CD4-positive, alpha-beta T cell treated with Interleukin-21 for 1 hour (primary cell): ENCODE results near the gene NPAS2.

Source experiments
- DNase-seq: peaks from one replicate; pipeline ENCODE4 v3.0.0-alpha.2; 2020

The NPAS2 gene

DNA sequence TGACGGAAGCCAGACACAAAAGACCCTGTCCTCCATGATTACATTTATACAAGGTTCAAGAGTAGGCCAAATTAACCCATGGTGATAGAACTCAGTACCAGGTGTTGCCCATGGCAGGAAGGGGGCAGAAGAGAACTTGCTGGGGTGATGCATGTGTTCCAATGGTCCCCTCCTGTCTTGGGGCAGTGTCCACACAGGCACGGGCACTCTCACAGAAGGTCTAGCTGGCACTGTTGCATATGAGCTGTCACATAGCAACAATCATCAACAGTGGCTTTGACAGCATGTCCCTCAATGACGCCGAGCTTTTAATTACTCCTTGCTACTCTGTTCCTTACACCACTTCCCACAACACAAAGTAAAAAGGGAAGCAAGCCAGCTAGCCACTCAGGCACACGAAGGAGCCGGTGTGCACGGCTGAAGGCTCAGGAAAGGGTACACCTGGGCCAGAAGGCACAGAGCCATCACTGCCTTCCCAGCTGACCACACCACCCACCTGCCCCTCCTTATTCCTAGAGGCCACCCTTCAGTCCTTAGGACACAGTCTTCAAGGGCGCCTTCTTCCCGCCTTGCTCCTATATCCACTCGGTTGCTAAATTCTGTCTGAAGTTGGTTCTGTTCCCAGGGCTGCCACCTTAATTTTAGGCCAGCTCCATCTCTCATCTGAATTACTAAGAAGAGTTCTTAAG lies 211.1 kb downstream of the NPAS2 start:
- no peak for DNase-seq

DNA sequence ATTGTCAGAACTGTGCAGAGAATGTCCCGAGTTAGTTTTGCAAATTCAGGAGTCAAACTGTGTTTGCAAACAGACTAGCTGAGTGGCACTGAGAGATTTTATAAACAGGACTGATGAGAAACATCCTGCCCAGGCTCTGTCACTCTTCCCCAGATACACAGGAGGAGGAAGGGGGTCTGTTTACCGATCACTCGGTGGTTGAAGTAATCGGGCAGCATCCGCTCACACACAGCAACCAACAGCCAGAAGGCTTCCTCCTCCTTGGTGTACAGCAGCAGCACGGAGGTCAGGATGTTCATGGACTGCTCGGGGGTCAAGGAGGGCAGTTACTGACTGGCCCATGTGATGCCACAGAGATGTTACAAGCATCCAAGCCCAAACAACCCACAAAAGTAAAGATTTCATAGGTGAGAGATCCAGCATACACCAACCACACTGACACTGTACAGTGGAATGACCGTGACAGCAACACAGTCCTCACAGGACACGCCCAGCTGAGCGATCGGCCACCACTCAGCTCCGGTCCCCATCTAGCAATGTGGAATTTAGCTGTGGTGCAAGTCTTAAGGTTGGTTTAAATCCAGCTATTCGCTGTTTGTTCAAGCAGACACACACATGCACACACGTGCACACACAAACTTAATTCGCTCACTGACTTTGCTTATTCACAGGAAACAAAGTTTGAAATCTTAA lies 212.3 kb downstream of the NPAS2 start:
- no peak for DNase-seq

GRCh38 chr2:101036562-101036961 lies 216.6 kb downstream of the NPAS2 start:
- DNase-seq: no peak

DNA sequence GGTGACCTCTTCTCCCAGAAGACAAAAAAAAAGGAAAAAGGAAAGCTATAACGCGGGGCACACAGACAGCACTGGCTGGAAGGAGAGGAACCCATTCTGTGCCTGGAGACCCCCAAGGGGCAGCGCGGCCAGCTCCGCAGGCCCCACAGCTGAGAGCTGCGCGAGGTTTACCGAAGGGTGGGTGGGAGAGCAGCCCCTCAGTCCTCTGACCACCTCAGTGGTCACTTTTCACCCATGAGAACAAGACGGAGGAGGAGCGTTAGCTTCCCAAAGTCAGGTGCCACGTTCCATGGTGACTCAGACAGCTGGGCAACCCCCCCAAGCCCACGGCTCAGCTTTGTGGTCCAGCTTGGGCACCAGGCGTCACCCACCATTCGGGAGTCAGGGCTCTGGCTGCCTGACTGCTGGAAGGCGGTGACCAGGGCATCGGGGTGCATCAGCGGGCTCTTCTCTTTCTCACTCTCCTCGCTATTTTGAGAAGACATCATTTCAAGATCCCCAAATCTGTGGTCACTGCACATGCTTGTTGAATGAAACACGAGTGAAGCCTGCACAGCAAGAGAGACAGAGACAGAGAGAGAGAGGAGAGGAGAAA lies 217.3 kb downstream of the NPAS2 start:
- no peak for DNase-seq

- DNase-seq: no peak
Measured at GRCh38 chr2:101038455-101039255, 218.7 kb downstream of the NPAS2 start.

- no peak for DNase-seq
Measured at GRCh38 chr2:101040072-101040471, 220.1 kb downstream of the NPAS2 start.

GRCh38 chr2:101040761-101041160 lies 220.8 kb downstream of the NPAS2 start:
- no peak for DNase-seq

GRCh38 chr2:101041413-101041812 lies 221.5 kb downstream of the NPAS2 start:
- no peak for DNase-seq

- no peak for DNase-seq
Measured at GRCh38 chr2:101045330-101045729, 225.4 kb downstream of the NPAS2 start.
